ENCODE measurements around the gene KLHL8. TPM values are rescaled to one million over a fixed set of nuclear protein-coding genes. Genes with fewer than 3 reads are reported as not detected.

KLHL8 gene
- total RNA-seq, 1 experiment from 2014 or later = 7.5 TPM

GRCh38 chr4:87130985-87131703, 89.3 kb downstream of the KLHL8 start:
- no CpG with 5 or more reads among the region's 7 CpGs for WGBS (ENCODE audit: extremely low coverage, insufficient read length, low lambda C conversion rate)
- Histone ChIP-seq H2AK5ac (ENCODE audit: insufficient read length, low read length) (no peak overlapping the region), H3K27me3 (ENCODE audit: insufficient read depth, low read length) (no peaks in the 10 kb centered on the region), H3K23ac (ENCODE audit: insufficient read length, low read depth, low read length) (no peak overlapping the region), H3K79me1 (ENCODE audit: insufficient read depth, low read depth, low read length, poor library complexity, severe bottlenecking) (no peaks in the 10 kb centered on the region), H3K18ac (ENCODE audit: insufficient read length, low read depth, low read length) (no peak overlapping the region), H4K20me1 (ENCODE audit: control insufficient read depth, insufficient read depth, insufficient read length) (no peaks in the 10 kb centered on the region), H3K27ac (ENCODE audit: insufficient read length, low read depth, low read length) (no peak overlapping the region), H3K14ac (ENCODE audit: insufficient read depth, low read length) (no peak overlapping the region), H3K56ac (ENCODE audit: insufficient read length, low read depth, low read length) (no peak overlapping the region), H3K4ac (ENCODE audit: low read depth, low read length) (no peak overlapping the region), H2BK5ac (ENCODE audit: insufficient read length, low read length) (no peak overlapping the region), H4K5ac (ENCODE audit: insufficient read length, low read depth, low read length) (no peak overlapping the region), H3K4me1 (ENCODE audit: insufficient read depth, low read length) (no peaks in the 10 kb centered on the region), H2BK20ac (ENCODE audit: low read depth, low read length, poor library complexity, severe bottlenecking) (no peak overlapping the region), H2BK12ac (ENCODE audit: insufficient read length, low read depth, low read length) (no peak overlapping the region), H2BK15ac (ENCODE audit: low read depth, low read length) (no peak overlapping the region), H3K23me2 (ENCODE audit: insufficient read length, low read depth, low read length, poor library complexity, severe bottlenecking) (no peaks in the 10 kb centered on the region), H2BK120ac (ENCODE audit: low read depth, low read length, poor library complexity, severe bottlenecking) (no peak overlapping the region), H4K8ac (replicated peaks; ENCODE audit: insufficient read length, low read depth, low read length) (no peak overlapping the region), H3K4me2 (ENCODE audit: insufficient read depth, insufficient read length, low read length) (no peak overlapping the region), H2AFZ (ENCODE audit: low read length) (no peak overlapping the region), H4K91ac (ENCODE audit: insufficient read length, low read depth, low read length) (no peak overlapping the region), H3K9ac (ENCODE audit: extremely low read depth, insufficient read length, low read length) (no peak overlapping the region), H3K9me3 (ENCODE audit: control insufficient read depth, low read depth, low read length) (no peaks in the 10 kb centered on the region), H3K79me2 (ENCODE audit: insufficient read depth, low read length) (no peaks in the 10 kb centered on the region), H3T11ph (ENCODE audit: low read length) (no peak overlapping the region)
- H3K27ac Mint-ChIP-seq = peak overlapping the region in 2 of 3 experiments; percentile 65 to 95; a peak in 4 of 7 replicates
- no peak for DNase-seq
- TF ChIP-seq CTCF (conservative IDR thresholded peaks at IDR 0.05) = no peak
- H3K36me3 Mint-ChIP-seq (ENCODE audit: insufficient read depth in 1 of 3, low read depth in 3 of 3) = peaks cover 41 to 88% (median 70%) of the 10 kb centered on the region in 3 experiments; a peak in 6 of 7 replicates
- no peaks in the 10 kb centered on the region for H3K27me3 Mint-ChIP-seq (ENCODE audit: low read depth)
- H3K4me3 Mint-ChIP-seq = no peak overlapping the region
- no peaks in the 10 kb centered on the region for H3K9me3 Mint-ChIP-seq
- H3K4me1 Mint-ChIP-seq = no peaks in the 10 kb centered on the region
